NAMALWA (cell line): ENCODE measurements around the gene ADCY3.

Experiments
- DNase-seq: peaks from one replicate; pipeline ENCODE4 v3.0.0-alpha.2; 2015; ENCODE audit warnings: low spot score

Gene ADCY3

DNA sequence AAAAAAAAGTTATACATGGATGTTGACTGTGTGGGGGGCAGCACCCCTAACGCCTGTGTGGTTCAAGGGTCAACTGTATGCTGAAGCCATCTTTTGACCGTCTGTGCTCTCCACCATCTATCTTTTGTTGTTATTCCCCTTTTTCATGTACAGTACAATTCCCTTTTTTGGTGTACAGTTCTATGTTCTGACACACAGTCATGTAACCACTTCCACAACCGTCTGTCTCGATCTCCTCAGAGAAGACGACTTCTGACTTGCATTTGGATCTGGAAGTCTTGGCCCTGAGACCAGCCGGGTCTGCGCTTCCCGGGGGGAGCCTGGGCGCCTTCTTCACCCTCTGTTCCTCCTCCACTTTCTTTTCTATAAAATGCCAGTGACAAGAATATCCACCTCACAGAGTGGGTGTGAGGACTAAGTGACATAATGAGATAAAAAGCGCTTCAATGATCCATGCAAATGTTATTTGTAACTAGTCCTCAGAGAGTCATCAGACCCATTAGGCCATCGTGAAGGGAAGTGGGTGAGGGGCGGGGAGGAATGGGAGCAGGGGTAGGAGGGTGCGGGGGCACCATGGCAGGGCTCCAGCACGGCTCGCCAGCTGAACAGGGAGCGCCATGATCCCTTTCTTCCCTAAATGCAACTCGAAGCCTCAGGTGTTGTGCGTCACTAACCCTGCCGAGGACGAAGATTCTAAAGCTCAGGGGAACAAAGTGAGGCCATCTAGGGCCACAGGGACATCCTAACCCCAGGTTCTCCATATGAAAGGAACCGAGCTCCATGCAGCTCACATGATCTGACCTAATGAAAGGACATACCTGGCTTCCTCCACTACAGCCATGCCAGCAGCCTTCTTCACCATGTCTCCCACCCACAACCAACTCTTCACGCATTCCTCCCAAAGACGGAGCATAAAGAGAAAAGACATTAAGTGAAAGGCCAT lies 16.6 kb downstream of the ADCY3 start:
- DNase-seq, result no peak

DNA sequence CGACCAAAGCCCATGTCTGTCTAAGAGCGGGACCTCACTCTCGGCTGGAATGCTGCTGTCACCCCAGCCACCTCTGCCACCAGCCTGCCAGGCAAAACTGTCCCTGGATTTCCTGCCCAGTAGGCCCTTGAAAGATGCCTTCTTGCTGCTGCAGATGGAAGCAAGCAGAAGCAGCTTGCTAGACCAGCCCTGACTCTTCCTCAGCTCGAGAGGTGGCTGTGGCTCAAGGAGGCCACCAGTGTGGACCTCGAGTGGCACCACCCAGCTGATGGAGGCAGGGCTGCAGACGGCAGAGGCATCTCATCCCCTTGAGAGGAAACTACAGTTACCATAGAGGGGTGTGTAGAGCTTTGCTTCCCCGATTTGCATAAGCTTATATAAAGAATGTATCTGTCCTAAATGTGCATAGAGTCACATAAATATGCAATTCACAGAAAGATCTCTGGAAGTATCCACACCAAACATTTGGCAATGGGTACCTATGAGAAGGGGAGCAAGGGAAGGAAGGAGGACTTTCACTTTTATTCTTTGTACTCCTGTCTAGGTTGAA lies 20.6 kb downstream of the ADCY3 start:
- DNase-seq, result no peak

DNA sequence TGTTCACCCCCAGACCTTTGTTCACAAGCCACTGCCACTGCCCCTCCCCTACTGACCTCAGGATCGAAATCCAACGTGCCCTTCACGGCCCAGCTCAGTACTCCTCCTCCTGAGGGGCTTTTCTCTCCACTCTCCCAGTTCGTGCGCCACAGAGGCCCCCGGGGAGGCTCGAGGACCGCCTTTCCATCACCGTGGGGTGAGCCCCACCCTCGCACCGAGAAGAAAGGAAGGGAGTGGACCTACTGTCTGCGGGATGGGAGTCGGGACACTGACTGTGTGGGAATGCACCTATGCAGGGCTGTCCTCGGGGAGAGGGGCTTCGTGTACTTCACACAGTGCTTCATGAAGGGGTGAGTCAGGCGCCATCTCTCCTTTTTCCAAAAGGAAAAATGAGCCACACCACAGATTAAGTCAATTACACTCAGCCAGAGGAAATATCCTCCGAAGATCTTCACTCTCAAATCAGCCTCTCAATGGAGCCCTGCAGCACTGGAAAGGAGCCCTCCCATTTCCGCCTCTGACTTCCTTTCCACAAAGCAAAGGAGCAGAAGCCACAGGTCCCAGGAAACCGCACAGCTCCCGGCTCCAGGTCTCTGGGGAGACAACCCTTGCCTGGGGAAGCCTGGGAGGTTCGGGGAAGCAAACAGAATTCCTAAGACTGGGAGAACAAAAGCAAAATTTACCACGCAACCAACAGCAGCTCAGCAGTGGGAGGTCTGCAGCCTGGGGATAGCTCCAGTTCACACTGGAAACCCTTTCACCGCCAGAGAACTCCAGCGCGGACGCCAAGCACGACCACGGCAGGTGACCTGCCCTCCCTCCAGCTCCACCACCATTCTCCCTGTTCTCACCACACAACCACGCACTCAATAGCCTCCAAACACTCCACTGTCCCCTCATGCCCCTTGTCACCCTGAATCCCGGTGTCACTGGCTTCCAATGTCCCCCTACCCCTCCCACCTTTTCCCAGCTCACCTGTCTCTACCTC lies 21.6 kb downstream of the ADCY3 start:
- DNase-seq, result no peak

GRCh38 chr2:24894750-24895149 lies 25.3 kb downstream of the ADCY3 start:
- peak; percentile 25 for DNase-seq

DNA sequence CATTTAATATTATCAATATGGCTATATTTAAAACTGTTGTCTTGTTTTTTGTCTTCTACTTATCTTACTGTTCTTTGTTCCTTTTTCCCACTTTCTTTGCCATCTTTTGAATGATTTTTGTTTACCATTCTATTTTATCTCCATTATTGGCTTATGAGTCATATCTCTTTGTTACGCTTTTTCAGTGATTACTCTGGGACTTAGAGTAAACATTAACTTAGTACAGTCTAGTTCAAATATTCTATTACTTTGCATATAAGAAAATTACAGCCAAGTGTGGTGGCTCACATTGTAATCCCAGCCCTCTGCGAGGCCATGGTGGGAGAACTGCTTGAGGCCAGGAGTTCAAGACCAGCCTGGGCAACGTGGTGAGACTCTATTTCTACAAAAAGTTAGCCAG lies 26.1 kb downstream of the ADCY3 start:
- no peak for DNase-seq

GRCh38 chr2:24892928-24893327 lies 27.1 kb downstream of the ADCY3 start:
- no peak for DNase-seq

DNA sequence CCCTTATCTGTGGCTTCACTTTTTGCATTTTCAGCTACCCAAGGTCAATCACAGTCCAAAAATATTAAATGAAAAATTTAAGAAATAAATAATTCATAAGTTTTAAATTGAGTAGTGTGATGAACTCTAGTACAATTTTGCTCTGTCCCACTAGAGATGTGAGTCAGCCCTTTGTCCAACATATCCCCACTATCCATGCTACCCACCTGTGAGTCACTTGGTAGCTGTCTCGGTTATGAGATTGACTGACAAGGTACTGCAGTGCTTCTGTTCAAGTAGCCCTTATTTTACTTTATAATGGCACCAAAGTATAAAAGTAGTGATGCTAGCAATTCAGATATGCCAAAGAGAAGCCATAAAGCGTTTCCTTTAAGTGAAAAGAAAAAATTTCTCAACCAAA lies 28.8 kb downstream of the ADCY3 start:
- DNase-seq, result no peak

DNA sequence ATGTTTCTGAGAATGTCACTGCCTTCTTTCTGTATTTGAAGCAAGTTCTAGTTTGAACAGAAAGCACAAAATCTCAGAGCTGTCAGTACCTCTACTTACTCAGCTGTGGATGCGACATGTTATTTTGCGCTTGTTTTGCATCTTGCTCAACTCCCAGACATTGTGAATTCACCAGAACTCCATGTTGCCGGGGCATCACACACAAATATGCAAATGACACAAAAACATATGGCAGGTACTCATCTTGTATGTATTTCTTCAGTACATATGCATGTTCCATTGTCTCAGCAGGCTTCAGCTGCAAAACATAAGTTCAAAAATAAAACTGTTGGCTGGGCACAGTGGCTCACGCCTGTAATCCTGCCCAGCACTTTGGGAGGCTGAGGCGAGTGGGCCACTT lies 30.8 kb downstream of the ADCY3 start:
- no peak for DNase-seq

- no peak for DNase-seq
Observed at GRCh38 chr2:24888177-24888576, 31.9 kb downstream of the ADCY3 start.

DNA sequence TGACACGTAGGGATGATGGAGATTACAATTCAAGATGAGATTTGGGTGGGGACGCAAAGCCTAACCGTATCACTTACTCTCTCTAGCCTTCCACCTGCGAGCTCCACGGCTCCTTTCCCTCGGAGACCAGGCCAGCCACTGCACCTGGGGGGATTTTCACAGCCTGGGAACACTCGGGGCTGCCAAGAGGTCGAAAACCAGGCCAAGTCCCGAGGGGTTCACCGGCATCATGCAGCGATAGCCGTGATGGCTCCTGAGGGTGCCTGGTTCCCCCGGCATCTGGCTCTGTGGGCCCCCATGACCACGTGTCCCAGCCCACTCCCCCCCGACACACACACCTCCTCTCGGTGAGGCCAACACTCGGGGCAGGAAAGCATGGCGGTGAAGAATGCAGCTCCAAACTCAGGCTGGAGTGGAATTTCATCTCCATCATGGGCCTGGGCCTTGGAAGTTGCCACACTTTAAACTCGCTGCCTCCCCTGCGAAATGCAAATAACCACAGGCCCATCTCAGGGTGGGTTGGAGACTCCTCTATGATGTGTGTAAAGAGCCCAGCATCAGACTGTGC lies 32.6 kb downstream of the ADCY3 start:
- no peak for DNase-seq

GRCh38 chr2:24886691-24887304 lies 33.2 kb downstream of the ADCY3 start:
- DNase-seq, result no peak

DNA sequence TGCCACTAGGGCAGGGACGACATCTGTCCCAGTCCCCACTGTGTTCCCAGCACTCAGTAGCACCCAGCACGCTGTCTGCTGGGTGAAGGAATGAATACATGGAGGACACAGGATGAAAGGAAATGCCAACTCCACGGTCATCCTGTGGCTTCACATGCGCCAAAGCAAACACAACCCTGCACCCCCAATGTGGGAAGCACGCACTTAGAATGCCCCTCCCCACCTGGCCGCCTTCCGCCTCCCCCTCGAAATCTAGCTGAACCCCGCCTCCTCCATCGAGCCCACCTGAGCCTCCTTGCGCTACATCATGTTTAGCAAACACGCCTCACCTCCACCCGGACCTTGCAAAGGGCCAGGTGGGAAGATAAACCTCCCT lies 33.9 kb downstream of the ADCY3 start:
- no peak for DNase-seq

DNA sequence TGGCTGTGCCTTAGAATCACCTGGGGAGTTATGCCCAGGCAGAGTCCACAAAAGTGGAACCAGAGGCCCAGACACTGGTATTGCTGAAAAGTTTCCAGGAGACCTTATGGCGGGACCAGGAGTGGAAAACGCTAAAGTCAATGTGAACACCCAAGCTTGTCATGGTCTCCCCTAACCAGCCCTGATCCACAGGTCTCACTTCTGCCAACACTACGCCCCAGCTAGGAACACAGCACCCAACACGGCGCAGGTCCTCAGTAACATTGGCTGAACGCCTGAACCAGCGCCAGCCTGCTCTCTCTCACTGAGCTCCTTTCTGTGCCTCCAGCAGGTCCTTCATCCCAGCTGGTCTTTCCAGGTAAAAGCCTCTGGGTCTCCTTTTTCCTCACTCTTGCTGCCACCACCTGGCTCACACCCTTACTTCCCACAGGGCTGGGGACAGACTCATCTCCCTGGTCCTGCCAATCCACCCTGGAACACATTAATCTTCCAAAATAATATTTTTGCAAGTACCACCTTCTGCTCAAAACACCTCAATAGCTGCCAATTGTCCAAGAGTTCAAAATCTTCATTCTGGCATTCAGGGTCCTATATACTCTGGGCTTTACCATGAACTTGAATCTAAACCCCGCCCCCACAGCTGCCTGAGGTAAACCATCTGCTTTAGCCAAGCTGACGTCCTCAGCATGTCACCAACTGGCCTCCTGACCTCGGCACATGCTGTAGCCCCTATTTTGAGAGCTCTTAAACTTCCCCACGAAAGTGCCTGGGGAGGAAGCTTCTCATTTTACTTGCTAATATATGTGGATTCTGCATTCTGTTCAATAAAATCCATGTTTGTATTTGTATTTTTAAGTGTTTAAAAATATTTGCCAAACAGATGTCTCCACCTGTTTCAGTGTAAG lies 34.6 kb downstream of the ADCY3 start:
- peak; percentile 30 for DNase-seq

DNA sequence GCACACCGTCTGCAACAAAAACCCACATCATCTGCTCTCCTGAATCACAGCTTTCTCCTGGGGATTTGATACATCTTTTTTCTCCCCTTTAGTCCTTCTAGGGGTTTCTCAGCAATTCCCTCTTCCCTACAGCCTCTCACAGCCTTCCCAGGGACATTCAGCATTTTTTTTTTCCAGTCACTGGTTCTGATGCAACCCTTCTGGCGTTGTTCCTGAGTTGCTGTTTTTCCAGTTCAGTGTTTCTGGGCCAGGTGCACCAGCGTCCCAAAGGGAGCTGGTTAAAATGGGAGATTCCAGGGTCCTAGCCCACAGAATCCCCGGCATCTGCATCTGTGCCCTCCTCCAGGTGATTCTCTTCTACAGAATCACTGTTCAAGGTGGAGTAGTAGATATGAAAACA lies 36.1 kb downstream of the ADCY3 start:
- DNase-seq, result no peak

DNA sequence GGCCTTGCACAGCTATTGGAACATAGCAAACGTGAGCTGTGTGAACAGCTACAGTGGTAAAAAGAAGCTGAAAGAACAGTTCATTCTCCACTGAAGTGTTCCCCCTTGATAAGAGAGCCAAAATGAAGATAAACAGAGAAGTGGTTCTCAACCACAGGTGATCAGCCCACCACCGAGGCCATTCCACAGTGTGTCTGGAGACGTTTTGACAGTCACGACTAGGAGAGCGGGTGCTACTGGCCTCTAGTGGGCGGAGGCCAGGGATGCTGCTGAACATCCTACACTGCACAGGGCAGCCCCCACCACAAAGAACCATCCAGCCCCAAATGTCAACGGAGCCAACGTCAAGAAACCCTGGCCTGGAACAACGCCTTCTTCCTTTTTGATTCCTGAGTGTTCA lies 38.4 kb downstream of the ADCY3 start:
- DNase-seq, result peak; percentile 21

GRCh38 chr2:24881158-24881557 lies 38.9 kb downstream of the ADCY3 start:
- DNase-seq, result no peak

GRCh38 chr2:24878341-24878740 lies 41.7 kb downstream of the ADCY3 start:
- DNase-seq, result no peak

GRCh38 chr2:24877646-24878045 lies 42.4 kb downstream of the ADCY3 start:
- DNase-seq, result no peak

DNA sequence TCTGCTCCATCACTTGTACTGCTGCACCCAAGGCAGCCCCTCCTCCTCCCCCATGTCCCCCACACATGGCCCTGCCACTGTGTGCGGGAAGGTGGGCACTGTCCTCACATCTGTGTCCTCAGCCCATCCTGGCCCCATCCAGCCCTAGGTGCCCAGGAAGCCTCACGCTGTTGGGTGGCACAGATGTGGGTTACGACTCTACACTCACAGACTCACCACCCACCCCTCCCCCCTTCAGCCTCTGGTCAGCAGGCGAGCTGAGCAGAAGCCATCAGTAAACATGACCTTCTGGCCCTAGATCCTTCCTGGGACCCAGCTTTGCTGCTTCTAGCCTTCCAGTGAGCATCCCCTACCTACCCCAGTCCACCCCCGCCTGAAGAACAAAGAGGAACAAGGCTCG lies 43.0 kb downstream of the ADCY3 start:
- no peak for DNase-seq

- no peak for DNase-seq
Observed at GRCh38 chr2:24875901-24876300, 44.1 kb downstream of the ADCY3 start.

DNA sequence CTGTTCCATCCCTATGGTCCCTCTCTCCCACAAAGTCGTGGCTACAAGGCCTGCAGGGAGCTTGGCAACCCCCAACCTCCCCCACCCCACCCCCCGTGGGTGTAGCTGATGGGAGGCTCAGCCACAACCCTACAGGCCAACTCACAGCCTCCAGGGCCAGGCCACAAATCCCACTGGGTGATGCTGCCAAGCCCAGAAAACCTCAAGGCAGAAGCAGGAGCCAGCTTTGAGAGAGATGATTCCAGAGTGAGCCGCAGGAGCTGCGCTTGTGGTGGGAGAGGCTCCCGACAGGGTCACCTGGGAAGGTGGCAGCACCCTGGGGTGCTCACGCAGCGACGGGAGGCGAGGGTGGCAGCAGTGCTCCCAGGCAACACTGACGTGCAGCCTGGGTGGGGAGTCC lies 44.8 kb downstream of the ADCY3 start:
- no peak for DNase-seq
